Measurements from ENCODE around the gene MACROD2.

The MACROD2 gene

DNA sequence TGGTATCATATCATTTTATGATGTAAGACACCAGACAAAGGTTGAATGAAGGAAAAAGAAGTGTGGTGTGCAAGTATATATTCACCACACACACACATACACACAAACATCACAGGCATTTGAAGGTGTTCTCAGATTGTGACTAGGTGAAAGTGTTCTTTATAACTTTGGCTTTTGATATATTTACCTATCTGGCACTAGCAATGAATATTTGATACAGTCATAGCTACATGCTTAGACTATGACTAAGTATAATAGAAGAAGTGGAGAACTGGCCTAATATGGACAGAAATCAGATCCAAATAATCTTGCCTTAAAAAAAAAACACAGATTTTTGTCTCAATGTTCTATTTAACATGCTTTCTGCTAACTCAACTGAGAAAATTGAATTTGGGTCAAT lies 1768.0 kb downstream of the MACROD2 start:
- no peak overlapping the region for H3K9ac ChIP-seq (ENCODE audit: insufficient read length, low read depth)
- no peak for DNase-seq (ENCODE audit: low read depth, low spot score)
- no peaks in the 10 kb centered on the region for H3K36me3 ChIP-seq (ENCODE audit: insufficient read depth, insufficient read length, low read length)
- no peak for TF ChIP-seq ZNF274 (IDR thresholded peaks at IDR 0.05; ENCODE audit: low read depth, low read length)
- no peak for TF ChIP-seq YY1 (IDR thresholded peaks at IDR 0.05; ENCODE audit: insufficient read depth, insufficient read length)
- TF ChIP-seq SUZ12 (IDR thresholded peaks at IDR 0.05; ENCODE audit: extremely low read depth, insufficient read depth, insufficient read length), result no peak
- H3K4me3 ChIP-seq (ENCODE audit: insufficient read length, low read depth), result no peak overlapping the region
- no peaks in the 10 kb centered on the region for H3K27me3 ChIP-seq (ENCODE audit: insufficient read depth, insufficient read length)
- no peaks in the 10 kb centered on the region for H3K9me3 ChIP-seq (ENCODE audit: insufficient read depth, low read length)
- H3K4me1 ChIP-seq (ENCODE audit: insufficient read depth, insufficient read length), result no peaks in the 10 kb centered on the region

DNA sequence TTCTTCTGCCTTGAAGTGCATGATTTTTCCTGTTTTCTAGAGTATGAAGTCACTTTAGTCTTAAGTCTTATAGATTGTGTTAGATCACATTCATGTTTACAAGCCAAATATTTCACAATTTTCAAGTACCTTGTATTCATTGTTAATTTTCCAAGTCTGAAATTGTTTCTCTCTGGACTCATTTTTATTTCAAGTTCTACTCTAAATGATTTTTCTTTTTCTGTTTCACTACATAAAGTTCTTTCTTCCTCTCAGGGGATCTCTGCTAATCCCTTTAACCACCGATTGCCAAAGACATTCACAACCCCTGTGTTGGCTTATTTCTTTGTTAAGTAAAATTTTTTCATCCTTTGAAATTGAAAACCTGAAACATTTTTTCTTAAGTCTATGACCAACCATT lies 1772.3 kb downstream of the MACROD2 start:
- Histone ChIP-seq H3K36me3 (ENCODE audit: insufficient read depth, insufficient read length, low read length) (no peaks in the 10 kb centered on the region), H3K4me3 (ENCODE audit: insufficient read length, low read depth) (no peak overlapping the region), H3K9ac (ENCODE audit: insufficient read length, low read depth) (no peak overlapping the region), H3K4me1 (ENCODE audit: insufficient read depth, insufficient read length) (no peaks in the 10 kb centered on the region), H3K9me3 (ENCODE audit: insufficient read depth, low read length) (no peaks in the 10 kb centered on the region), H3K27me3 (ENCODE audit: insufficient read depth, insufficient read length) (no peaks in the 10 kb centered on the region)
- DNase-seq (ENCODE audit: low read depth, low spot score), result no peak
- TF ChIP-seq ZNF274 (IDR thresholded peaks at IDR 0.05; ENCODE audit: low read depth, low read length) (no peak), SUZ12 (IDR thresholded peaks at IDR 0.05; ENCODE audit: extremely low read depth, insufficient read depth, insufficient read length) (no peak), YY1 (IDR thresholded peaks at IDR 0.05; ENCODE audit: insufficient read depth, insufficient read length) (no peak)

DNA sequence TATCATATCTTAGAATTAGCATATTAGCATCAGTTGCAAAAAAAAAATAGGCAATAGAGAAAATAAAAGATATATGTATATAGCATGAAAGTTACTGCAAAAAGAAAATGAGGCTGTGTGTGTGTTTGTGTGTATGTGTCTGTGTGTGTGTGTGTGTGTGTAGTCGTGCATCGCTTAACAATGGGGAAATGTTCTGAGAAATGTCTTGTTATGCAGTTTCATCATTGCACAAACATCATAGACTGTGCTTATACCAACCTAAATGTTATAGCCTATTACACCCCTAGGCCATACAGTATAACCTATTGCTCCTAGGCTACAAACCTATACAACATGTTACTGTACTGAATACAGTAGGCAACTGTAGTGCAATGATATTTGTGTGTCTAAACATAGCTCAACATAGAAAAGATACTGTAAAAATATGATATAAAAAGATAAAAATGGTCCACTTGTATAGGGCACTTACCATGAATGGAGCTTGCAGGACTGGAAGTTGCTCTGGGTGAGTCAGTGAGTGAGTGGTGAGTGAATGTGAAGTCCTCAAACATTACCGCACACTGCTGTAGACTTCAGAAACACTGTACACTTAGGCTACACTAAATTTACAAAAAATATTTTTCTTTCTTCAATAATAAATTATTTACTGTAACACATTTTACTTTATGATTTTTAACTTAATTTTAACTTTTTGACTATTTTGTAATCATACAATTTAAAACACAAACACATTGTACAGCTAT lies 1772.9 kb downstream of the MACROD2 start:
- no peaks in the 10 kb centered on the region for H3K9me3 ChIP-seq (ENCODE audit: insufficient read depth, low read length)
- H3K27me3 ChIP-seq (ENCODE audit: insufficient read depth, insufficient read length), result no peaks in the 10 kb centered on the region
- H3K9ac ChIP-seq (ENCODE audit: insufficient read length, low read depth), result no peak overlapping the region
- TF ChIP-seq ZNF274 (IDR thresholded peaks at IDR 0.05; ENCODE audit: low read depth, low read length) (no peak), SUZ12 (IDR thresholded peaks at IDR 0.05; ENCODE audit: extremely low read depth, insufficient read depth, insufficient read length) (no peak)
- no peak for DNase-seq (ENCODE audit: low read depth, low spot score)
- H3K36me3 ChIP-seq (ENCODE audit: insufficient read depth, insufficient read length, low read length), result no peaks in the 10 kb centered on the region
- H3K4me3 ChIP-seq (ENCODE audit: insufficient read length, low read depth), result no peak overlapping the region
- H3K4me1 ChIP-seq (ENCODE audit: insufficient read depth, insufficient read length), result no peaks in the 10 kb centered on the region

DNA sequence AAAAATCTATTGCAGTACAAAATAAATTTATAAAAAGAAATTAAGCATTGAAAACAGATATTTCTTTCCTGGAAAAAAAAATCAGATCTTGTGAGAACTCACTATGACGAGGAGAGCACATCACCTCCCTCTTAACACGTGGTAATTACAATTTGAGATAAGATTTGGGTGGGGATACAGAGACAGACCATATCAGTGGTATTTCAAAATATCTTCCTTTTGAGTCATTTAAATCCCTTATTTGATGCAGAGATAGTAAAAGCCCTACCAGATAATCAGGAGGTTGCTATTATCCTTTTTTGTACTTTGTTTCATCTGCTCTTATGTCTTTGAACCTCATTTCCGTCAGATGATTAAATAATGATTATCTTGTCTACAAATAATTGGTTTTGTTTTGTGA lies 1777.5 kb downstream of the MACROD2 start:
- Histone ChIP-seq H3K27me3 (ENCODE audit: insufficient read depth, insufficient read length) (no peaks in the 10 kb centered on the region), H3K9me3 (ENCODE audit: insufficient read depth, low read length) (no peaks in the 10 kb centered on the region), H3K9ac (ENCODE audit: insufficient read length, low read depth) (no peak overlapping the region), H3K4me1 (ENCODE audit: insufficient read depth, insufficient read length) (no peaks in the 10 kb centered on the region), H3K36me3 (ENCODE audit: insufficient read depth, insufficient read length, low read length) (no peaks in the 10 kb centered on the region), H3K4me3 (ENCODE audit: insufficient read length, low read depth) (no peak overlapping the region)
- no peak for DNase-seq (ENCODE audit: low read depth, low spot score)
- TF ChIP-seq SUZ12 (IDR thresholded peaks at IDR 0.05; ENCODE audit: extremely low read depth, insufficient read depth, insufficient read length), result no peak
- no peak for TF ChIP-seq ZNF274 (IDR thresholded peaks at IDR 0.05; ENCODE audit: low read depth, low read length)
- TF ChIP-seq YY1 (IDR thresholded peaks at IDR 0.05; ENCODE audit: insufficient read depth, insufficient read length), result no peak

DNA sequence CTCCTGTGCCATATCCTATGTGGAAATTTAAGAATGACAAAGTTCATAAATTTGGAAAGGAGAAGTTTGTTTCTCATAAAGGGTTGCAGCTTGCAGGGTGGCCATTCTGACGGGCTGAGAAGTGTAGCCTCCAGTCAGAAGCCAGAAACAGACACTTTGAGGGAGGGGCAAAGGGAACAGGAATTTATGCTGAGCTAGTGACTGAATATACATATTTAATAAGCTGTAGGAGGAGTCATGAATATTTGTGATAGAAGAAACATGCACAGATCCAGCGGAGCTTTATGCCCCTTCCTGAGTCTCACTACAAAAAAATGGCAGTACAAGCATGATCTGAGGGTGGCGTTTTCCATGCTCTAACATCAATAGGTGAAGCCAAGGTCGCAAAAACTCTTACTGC lies 1779.6 kb downstream of the MACROD2 start:
- Histone ChIP-seq H3K4me1 (ENCODE audit: insufficient read depth, insufficient read length) (no peaks in the 10 kb centered on the region), H3K9me3 (ENCODE audit: insufficient read depth, low read length) (no peaks in the 10 kb centered on the region), H3K9ac (ENCODE audit: insufficient read length, low read depth) (no peak overlapping the region), H3K4me3 (ENCODE audit: insufficient read length, low read depth) (no peak overlapping the region), H3K36me3 (ENCODE audit: insufficient read depth, insufficient read length, low read length) (no peaks in the 10 kb centered on the region), H3K27me3 (ENCODE audit: insufficient read depth, insufficient read length) (no peaks in the 10 kb centered on the region)
- no peak for DNase-seq (ENCODE audit: low read depth, low spot score)
- TF ChIP-seq SUZ12 (IDR thresholded peaks at IDR 0.05; ENCODE audit: extremely low read depth, insufficient read depth, insufficient read length), result no peak
- TF ChIP-seq YY1 (IDR thresholded peaks at IDR 0.05; ENCODE audit: insufficient read depth, insufficient read length), result no peak
- TF ChIP-seq ZNF274 (IDR thresholded peaks at IDR 0.05; ENCODE audit: low read depth, low read length), result no peak

DNA sequence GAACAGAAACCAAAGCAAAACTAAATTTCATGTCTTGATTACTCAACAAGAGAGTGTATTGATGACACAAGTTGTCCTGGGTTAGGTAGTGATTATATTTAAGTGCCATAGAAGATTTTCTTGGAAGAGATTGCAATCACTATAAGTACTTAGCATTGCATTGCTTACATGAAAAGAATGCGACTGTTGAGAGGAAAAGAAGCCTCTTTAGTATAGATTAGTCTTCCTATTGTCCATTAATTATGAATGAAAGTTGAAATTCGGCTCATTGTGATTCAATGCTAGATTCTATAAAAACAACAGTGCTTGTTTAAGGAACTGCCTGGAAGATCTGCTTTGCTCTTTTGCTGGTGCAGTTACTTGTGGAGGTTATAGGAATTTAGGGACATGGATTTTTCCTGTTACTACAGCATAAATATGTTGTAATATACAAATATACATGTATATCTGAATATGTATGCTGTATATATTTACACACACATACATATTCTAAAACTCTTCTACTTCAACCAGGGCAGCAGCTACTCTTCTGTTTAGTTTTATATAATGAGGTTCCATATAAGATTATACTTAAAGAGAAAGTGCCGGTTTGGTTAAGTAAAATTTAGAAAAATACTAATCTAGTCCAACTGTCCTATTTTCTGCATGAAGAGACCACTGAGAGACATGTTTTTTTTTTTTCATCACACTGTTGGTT lies 1781.6 kb downstream of the MACROD2 start:
- H3K4me1 ChIP-seq (ENCODE audit: insufficient read depth, insufficient read length), result no peaks in the 10 kb centered on the region
- no peaks in the 10 kb centered on the region for H3K36me3 ChIP-seq (ENCODE audit: insufficient read depth, insufficient read length, low read length)
- no peaks in the 10 kb centered on the region for H3K27me3 ChIP-seq (ENCODE audit: insufficient read depth, insufficient read length)
- no peak for TF ChIP-seq YY1 (IDR thresholded peaks at IDR 0.05; ENCODE audit: insufficient read depth, insufficient read length)
- TF ChIP-seq ZNF274 (IDR thresholded peaks at IDR 0.05; ENCODE audit: low read depth, low read length), result no peak
- TF ChIP-seq SUZ12 (IDR thresholded peaks at IDR 0.05; ENCODE audit: extremely low read depth, insufficient read depth, insufficient read length), result no peak
- no peak overlapping the region for H3K4me3 ChIP-seq (ENCODE audit: insufficient read length, low read depth)
- H3K9ac ChIP-seq (ENCODE audit: insufficient read length, low read depth), result no peak overlapping the region
- H3K9me3 ChIP-seq (ENCODE audit: insufficient read depth, low read length), result no peaks in the 10 kb centered on the region
- DNase-seq (ENCODE audit: low read depth, low spot score), result no peak

DNA sequence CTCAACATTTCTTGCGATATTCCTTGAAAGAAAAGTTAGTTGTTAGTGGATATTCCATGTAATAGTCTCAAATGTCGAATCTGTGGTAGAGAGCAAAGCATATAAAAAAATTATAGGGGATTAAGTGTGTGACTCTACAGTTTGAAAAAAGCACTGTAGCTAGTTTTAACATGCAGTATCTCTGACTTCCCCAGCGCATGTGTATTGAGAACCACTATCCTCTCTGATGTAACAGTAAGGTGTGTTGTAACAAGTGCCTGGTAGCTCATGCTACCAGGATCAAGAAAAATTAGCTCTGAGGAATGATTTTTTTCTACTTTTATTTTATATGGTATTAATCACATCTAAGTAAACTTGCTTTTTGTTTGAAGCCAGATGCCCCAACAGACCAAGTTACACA lies 1788.7 kb downstream of the MACROD2 start:
- no peak for DNase-seq (ENCODE audit: low read depth, low spot score)
- Histone ChIP-seq H3K36me3 (ENCODE audit: insufficient read depth, insufficient read length, low read length) (no peaks in the 10 kb centered on the region), H3K9me3 (ENCODE audit: insufficient read depth, low read length) (no peaks in the 10 kb centered on the region), H3K4me3 (ENCODE audit: insufficient read length, low read depth) (no peak overlapping the region), H3K27me3 (ENCODE audit: insufficient read depth, insufficient read length) (no peaks in the 10 kb centered on the region), H3K9ac (ENCODE audit: insufficient read length, low read depth) (no peak overlapping the region), H3K4me1 (ENCODE audit: insufficient read depth, insufficient read length) (no peaks in the 10 kb centered on the region)
- no peak for TF ChIP-seq ZNF274 (IDR thresholded peaks at IDR 0.05; ENCODE audit: low read depth, low read length)
- TF ChIP-seq SUZ12 (IDR thresholded peaks at IDR 0.05; ENCODE audit: extremely low read depth, insufficient read depth, insufficient read length), result no peak
- no peak for TF ChIP-seq YY1 (IDR thresholded peaks at IDR 0.05; ENCODE audit: insufficient read depth, insufficient read length)
